ENCODE data around the gene SIL1.

SIL1 gene

DNA sequence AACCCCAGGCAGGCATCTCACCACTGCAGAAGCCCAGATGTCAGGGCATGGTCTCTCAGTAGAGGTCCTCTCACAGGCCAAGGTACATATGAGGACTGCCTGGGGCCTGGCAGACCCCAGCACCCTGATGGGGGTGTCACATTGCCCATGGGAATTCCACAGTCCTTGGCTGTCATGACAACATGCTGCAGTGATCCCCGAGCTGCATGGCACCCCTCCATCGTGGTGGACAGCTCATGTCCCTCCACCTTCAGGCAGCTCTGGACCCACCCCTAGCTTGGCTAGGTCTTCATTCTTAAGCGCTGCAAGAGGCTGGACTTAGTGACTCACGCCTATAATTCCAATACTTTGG, 249.0 kb downstream of the SIL1 start:
- no peak overlapping the region for H3K27ac ChIP-seq
- no peak for DNase-seq
- TF ChIP-seq, protein P1, sequence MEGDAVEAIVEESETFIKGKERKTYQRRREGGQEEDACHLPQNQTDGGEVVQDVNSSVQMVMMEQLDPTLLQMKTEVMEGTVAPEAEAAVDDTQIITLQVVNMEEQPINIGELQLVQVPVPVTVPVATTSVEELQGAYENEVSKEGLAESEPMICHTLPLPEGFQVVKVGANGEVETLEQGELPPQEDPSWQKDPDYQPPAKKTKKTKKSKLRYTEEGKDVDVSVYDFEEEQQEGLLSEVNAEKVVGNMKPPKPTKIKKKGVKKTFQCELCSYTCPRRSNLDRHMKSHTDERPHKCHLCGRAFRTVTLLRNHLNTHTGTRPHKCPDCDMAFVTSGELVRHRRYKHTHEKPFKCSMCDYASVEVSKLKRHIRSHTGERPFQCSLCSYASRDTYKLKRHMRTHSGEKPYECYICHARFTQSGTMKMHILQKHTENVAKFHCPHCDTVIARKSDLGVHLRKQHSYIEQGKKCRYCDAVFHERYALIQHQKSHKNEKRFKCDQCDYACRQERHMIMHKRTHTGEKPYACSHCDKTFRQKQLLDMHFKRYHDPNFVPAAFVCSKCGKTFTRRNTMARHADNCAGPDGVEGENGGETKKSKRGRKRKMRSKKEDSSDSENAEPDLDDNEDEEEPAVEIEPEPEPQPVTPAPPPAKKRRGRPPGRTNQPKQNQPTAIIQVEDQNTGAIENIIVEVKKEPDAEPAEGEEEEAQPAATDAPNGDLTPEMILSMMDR (IDR thresholded peaks at IDR 0.05; ENCODE audit: low read depth, low read length) = no peak
- H3K9me3 ChIP-seq (ENCODE audit: severe bottlenecking) = no peaks in the 10 kb centered on the region
- no peaks in the 10 kb centered on the region for H3K27me3 ChIP-seq (ENCODE audit: insufficient read depth, low read depth, severe bottlenecking)
- H3K4me3 ChIP-seq (ENCODE audit: low read depth, low read length) = no peak overlapping the region
- H3K36me3 ChIP-seq = peaks cover 19% of the 10 kb centered on the region

GRCh38 chr5:138948471-138949222, 249.5 kb downstream of the SIL1 start:
- TF ChIP-seq, protein P1 (IDR thresholded peaks at IDR 0.05; ENCODE audit: low read depth, low read length) = no peak
- no peak overlapping the region for H3K27ac ChIP-seq
- H3K36me3 ChIP-seq = peaks cover 19% of the 10 kb centered on the region
- no peak for DNase-seq
- no peak overlapping the region for H3K4me3 ChIP-seq (ENCODE audit: low read depth, low read length)
- no peaks in the 10 kb centered on the region for H3K9me3 ChIP-seq (ENCODE audit: severe bottlenecking)
- no peaks in the 10 kb centered on the region for H3K27me3 ChIP-seq (ENCODE audit: insufficient read depth, low read depth, severe bottlenecking)

DNA sequence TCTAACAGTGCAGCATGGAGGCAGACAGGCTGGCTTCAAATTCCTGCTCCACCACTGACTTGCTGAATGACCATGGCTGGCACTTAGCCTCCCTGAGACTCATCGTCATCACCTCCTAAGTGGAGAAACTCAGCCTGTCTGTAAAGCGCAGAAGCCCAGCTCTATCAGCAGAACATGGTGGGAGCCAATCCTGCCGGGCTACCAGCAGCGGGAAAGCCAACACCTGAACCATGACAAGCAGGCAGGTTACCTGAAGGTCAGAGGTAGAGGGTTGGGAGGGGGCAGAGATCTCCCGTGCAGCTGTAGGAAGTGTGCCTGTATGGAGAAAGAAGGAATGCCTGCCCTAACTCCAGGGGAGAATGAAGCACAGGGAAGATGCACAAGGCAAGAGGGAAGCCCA, 250.4 kb downstream of the SIL1 start:
- TF ChIP-seq, protein P1 (IDR thresholded peaks at IDR 0.05; ENCODE audit: low read depth, low read length) = no peak
- Histone ChIP-seq H3K36me3 (peaks cover 19% of the 10 kb centered on the region), H3K4me3 (ENCODE audit: low read depth, low read length) (no peak overlapping the region), H3K27me3 (ENCODE audit: insufficient read depth, low read depth, severe bottlenecking) (no peaks in the 10 kb centered on the region), H3K9me3 (ENCODE audit: severe bottlenecking) (no peaks in the 10 kb centered on the region), H3K27ac (no peak overlapping the region)
- DNase-seq = no peak

GRCh38 chr5:138946831-138947560, 251.2 kb downstream of the SIL1 start:
- no peaks in the 10 kb centered on the region for H3K27me3 ChIP-seq (ENCODE audit: insufficient read depth, low read depth, severe bottlenecking)
- no peak for DNase-seq
- H3K36me3 ChIP-seq = peaks cover 19% of the 10 kb centered on the region
- H3K4me3 ChIP-seq (ENCODE audit: low read depth, low read length) = no peak overlapping the region
- H3K9me3 ChIP-seq (ENCODE audit: severe bottlenecking) = no peaks in the 10 kb centered on the region
- TF ChIP-seq, protein P1 (IDR thresholded peaks at IDR 0.05; ENCODE audit: low read depth, low read length) = no peak
- H3K27ac ChIP-seq = no peak overlapping the region

DNA sequence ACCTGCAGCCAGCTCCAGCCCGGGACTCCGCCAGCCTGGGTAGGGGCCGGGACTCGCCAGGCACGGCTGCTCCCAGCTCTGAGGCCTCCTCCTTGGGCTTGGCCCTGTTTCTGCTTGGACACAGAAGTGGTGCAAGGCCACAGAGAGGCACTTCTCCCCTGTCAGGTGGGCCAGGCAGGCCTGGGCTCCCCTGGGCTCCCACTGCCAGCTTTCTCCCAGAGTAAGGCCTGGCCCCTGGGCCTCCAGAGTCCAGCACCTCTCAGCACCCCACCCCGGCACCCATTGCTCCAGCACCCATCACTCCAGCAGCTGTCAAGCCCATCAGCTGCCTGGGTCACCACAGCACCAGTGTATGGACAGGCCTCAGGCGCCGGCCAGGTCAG, 251.9 kb downstream of the SIL1 start:
- TF ChIP-seq, protein P1 (IDR thresholded peaks at IDR 0.05; ENCODE audit: low read depth, low read length) = no peak
- Histone ChIP-seq H3K36me3 (peaks cover 19% of the 10 kb centered on the region), H3K27me3 (ENCODE audit: insufficient read depth, low read depth, severe bottlenecking) (no peaks in the 10 kb centered on the region), H3K27ac (no peak overlapping the region), H3K4me3 (ENCODE audit: low read depth, low read length) (no peak overlapping the region), H3K9me3 (ENCODE audit: severe bottlenecking) (no peaks in the 10 kb centered on the region)
- DNase-seq = no peak
